ENCODE data around the gene PRKN.

GRCh38 chr6:161564952-161565351, 1162.6 kb downstream of the PRKN start:
- no peak for TF ChIP-seq CTCF (IDR thresholded peaks at IDR 0.05)
- no peak for TF ChIP-seq EZH2 (IDR thresholded peaks at IDR 0.05)
- TF ChIP-seq EZH2phosphoT487 (IDR thresholded peaks at IDR 0.05) = no peak

All from neural progenitor cell (in vitro differentiated cells).